Measurements from ENCODE around the gene GDPD3. TPM values are rescaled to one million over a fixed set of nuclear protein-coding genes. Genes with fewer than 3 reads are reported as not detected.

GDPD3 gene
- polyA plus RNA-seq, 1 donor (not counting 4 experiments of a cell fraction or from before 2014, with no cell fraction given), result 1.1 TPM

GRCh38 chr16:30113711-30114333 lies 485 bp upstream of the GDPD3 start:
- peaks cover 0 to 4% of the 10 kb centered on the region in 2 experiments for H3K36me3 ChIP-seq (ENCODE audit: control insufficient read depth in 2 of 2, extremely low read depth in 1 of 2, insufficient read depth in 2 of 2, low read length in 2 of 2)
- H3K27me3 ChIP-seq (ENCODE audit: control insufficient read depth, extremely low read depth, insufficient read depth, low read length), result no peaks in the 10 kb centered on the region
- no peaks in the 10 kb centered on the region for H3K79me2 ChIP-seq (ENCODE audit: control insufficient read depth, insufficient read depth, low read length)
- H3K9me3 ChIP-seq (ENCODE audit: control insufficient read depth, low read depth, low read length), result no peaks in the 10 kb centered on the region
- DNase-seq (ENCODE audit: low read depth, low spot score) (no peak), FAIRE-seq (no peak)
- H3K4me2 ChIP-seq (ENCODE audit: control insufficient read depth, extremely low read depth, insufficient read depth, low read depth, low read length), result no peak overlapping the region
- no peak overlapping the region for H2AFZ ChIP-seq (ENCODE audit: control insufficient read depth, low read length)
- dilution Hi-C loops (cut with MboI; ENCODE audit: extremely low pct_ligation_motif_present, low sequenced_read_pairs), result no loop called here
- TF ChIP-seq EZH2 (IDR thresholded peaks at IDR 0.05; ENCODE audit: low read length) (no peak), CTCF (optimal IDR thresholded peaks at IDR 0.05 in 1 of 3, IDR thresholded peaks at IDR 0.05 in 1 of 3, conservative IDR thresholded peaks at IDR 0.05 in 1 of 3; ENCODE audit: extremely low read depth in 1 of 3, insufficient read depth in 2 of 3, low read length in 3 of 3) (no peak)
- H3K9me1 ChIP-seq (ENCODE audit: control insufficient read depth, extremely low read depth, insufficient read depth, low read length), result no peaks in the 10 kb centered on the region
- no peak overlapping the region for H3K9ac ChIP-seq (ENCODE audit: control insufficient read depth, extremely low read depth, insufficient read depth, low read length)
- peaks cover 10% of the 10 kb centered on the region for H3K4me1 ChIP-seq (ENCODE audit: control insufficient read depth, extremely low read depth, insufficient read depth, low read length)
- no peak overlapping the region for H3K27ac ChIP-seq (ENCODE audit: control insufficient read depth, insufficient read depth, low read length)
- no peaks in the 10 kb centered on the region for H4K20me1 ChIP-seq (ENCODE audit: control insufficient read depth, extremely low read depth, insufficient read depth, low read length)
- H3K4me3 ChIP-seq (ENCODE audit: control insufficient read depth in 2 of 3, extremely low read depth in 1 of 3, insufficient read depth in 2 of 3, low read depth in 1 of 3, low read length in 3 of 3), result no peak overlapping the region

DNA sequence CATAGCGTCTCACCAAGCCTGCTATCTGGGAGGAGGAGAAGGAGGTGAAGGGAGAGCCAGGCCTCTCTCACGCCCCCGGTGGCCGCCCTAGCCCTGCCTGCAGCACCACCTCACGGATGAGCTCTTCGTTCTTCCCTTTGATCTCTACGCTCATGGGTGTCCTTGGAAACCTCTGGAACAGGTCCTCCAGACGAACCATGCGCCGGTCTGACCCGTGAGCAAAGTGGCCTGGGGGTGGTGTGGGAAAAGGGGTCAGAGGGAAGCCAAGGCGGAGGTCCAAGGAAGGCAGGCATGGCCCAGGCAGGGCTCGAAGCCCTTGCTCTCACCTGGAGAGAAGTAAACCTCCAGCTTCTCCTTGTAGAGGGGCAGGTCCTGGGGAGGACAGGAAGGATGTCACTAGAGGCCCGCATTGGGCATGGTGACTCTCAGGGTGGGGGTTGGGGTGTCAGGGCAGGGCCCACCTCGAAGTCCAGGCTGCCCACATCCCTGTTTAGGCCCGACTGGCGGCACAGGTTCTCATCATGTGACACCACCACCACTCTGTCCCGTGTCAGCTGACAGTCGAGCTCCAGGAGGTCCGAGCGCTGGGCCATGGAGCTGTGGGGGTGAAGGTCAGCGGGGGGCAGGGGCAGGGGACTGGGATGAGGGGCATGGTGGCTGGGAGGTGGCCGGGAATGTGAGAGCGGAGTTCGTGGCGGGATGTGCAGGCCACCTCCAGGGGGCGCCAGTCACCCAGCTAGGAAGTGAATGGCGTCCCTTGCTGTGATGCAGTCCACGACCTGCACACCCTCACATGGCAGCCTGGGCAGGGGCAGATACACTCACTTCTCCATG lies 923 bp downstream of the GDPD3 start:
- Histone ChIP-seq H3K9me3 (ENCODE audit: control insufficient read depth, low read depth, low read length) (no peaks in the 10 kb centered on the region), H3K27me3 (ENCODE audit: control insufficient read depth, extremely low read depth, insufficient read depth, low read length) (no peaks in the 10 kb centered on the region), H3K36me3 (ENCODE audit: control insufficient read depth in 2 of 2, extremely low read depth in 1 of 2, insufficient read depth in 2 of 2, low read length in 2 of 2) (peaks cover 0 to 8% of the 10 kb centered on the region in 2 experiments), H2AFZ (ENCODE audit: control insufficient read depth, low read length) (no peak overlapping the region), H3K4me3 (ENCODE audit: control insufficient read depth in 2 of 3, extremely low read depth in 1 of 3, insufficient read depth in 2 of 3, low read depth in 1 of 3, low read length in 3 of 3) (no peak overlapping the region), H3K27ac (ENCODE audit: control insufficient read depth, insufficient read depth, low read length) (no peak overlapping the region), H3K9me1 (ENCODE audit: control insufficient read depth, extremely low read depth, insufficient read depth, low read length) (no peaks in the 10 kb centered on the region), H3K4me2 (ENCODE audit: control insufficient read depth, extremely low read depth, insufficient read depth, low read depth, low read length) (no peak overlapping the region), H3K9ac (ENCODE audit: control insufficient read depth, extremely low read depth, insufficient read depth, low read length) (no peak overlapping the region), H3K79me2 (ENCODE audit: control insufficient read depth, insufficient read depth, low read length) (no peaks in the 10 kb centered on the region), H3K4me1 (ENCODE audit: control insufficient read depth, extremely low read depth, insufficient read depth, low read length) (peaks cover 10% of the 10 kb centered on the region), H4K20me1 (ENCODE audit: control insufficient read depth, extremely low read depth, insufficient read depth, low read length) (no peaks in the 10 kb centered on the region)
- DNase-seq (ENCODE audit: low read depth, low spot score) (no peak), FAIRE-seq (no peak)
- dilution Hi-C loops (cut with MboI; ENCODE audit: extremely low pct_ligation_motif_present, low sequenced_read_pairs), result no loop called here
- peak; percentile 54 to 99 (median 79) for TF ChIP-seq CTCF (optimal IDR thresholded peaks at IDR 0.05 in 1 of 3, IDR thresholded peaks at IDR 0.05 in 1 of 3, conservative IDR thresholded peaks at IDR 0.05 in 1 of 3; ENCODE audit: extremely low read depth in 1 of 3, insufficient read depth in 2 of 3, low read length in 3 of 3)
- TF ChIP-seq EZH2 (IDR thresholded peaks at IDR 0.05; ENCODE audit: low read length), result no peak

All from keratinocyte (primary cell).